HCT116 (cell line): ENCODE results near the gene KRTAP4-3. TPM values are rescaled to one million over a fixed set of nuclear protein-coding genes. Genes with fewer than 3 reads are reported as not detected.

ENCODE experiments used
- ATAC-seq: fragments of 200-7000 bp; cut with Tn5 transposase; 2 replicates; pipeline ENCODE4 v1.9.1; 2020; ENCODE audit warnings: mild to moderate bottlenecking, moderate library complexity
- BruUV-seq: library from RNA; stranded (reverse); fragments of 400-500 nt; replicated peaks from 2 replicates; lab custom pipeline; 2021; lab: Mats Ljungman, UMichigan
- CTCF ChIA-PET: fragments of 300-600 bp; sonication (Branson Sonifier 250); formaldehyde crosslinking; loops from one replicate; lab custom pipeline; 2021; ENCODE audit warnings: antibody characterized with exemption; lab: Charles Lee
- POLR2A ChIA-PET: fragments of 300-600, 350-600 bp; sonication (Branson Sonifier 250); formaldehyde crosslinking; loops from one replicate; lab custom pipeline; 2021; ENCODE audit warnings: antibody characterized with exemption; lab: Charles Lee
- RAD21 ChIA-PET, 2 experiments: fragments of 300-600 bp; sonication (Branson Sonifier 250); formaldehyde crosslinking; loops; one replicate each; lab custom pipeline; 2023; ENCODE audit warnings: low total read pairs in 2 of 2; ENCODE audit not compliant: uncharacterized antibody in 2 of 2, unreplicated experiment in 2 of 2, low non-redundant PET in 1 of 2; lab: Charles Lee
- DNase-seq: peaks from one replicate; pipeline ENCODE4 v3.0.0-alpha.2; 2010; ENCODE audit warnings: low read depth, low spot score
- H2AFZ ChIP-seq: fragments of 200-600 bp; shearing (Covaris generic), sonication (generic); 2 replicates; pipeline ENCODE4 v1.6.1; 2017; ENCODE audit warnings: low read depth, mixed run types, mixed read lengths, antibody characterized with exemption, low read length; ENCODE audit not compliant: poor library complexity, severe bottlenecking
- H3K27ac ChIP-seq: 2 replicates; pipeline ENCODE4 v1.5.1; 2012; ENCODE audit warnings: low read depth, low read length
- H3K27me3 ChIP-seq: fragments of 200-600 bp; sonication (generic); 2 replicates; pipeline ENCODE4 v1.6.1; 2016; ENCODE audit warnings: mixed run types, low read length, mixed read lengths; ENCODE audit not compliant: insufficient read depth
- H3K36me3 ChIP-seq, 2 experiments: fragments of 200-500 bp in 1 of 2; fragments of 200-600 bp in 1 of 2; sonication (Bioruptor generic) in 1 of 2; sonication (generic) in 1 of 2; 2 replicates each; pipeline versions ENCODE4 v1.5.1 to v1.6.1; 2014 to 2016; ENCODE audit warnings: low read length in 2 of 2, inconsistent platforms in 1 of 2, mixed read lengths in 1 of 2, mixed run types in 1 of 2; ENCODE audit not compliant: insufficient read depth in 2 of 2, control insufficient read depth in 1 of 2
- H3K4me1 ChIP-seq, 2 experiments: fragments of 200-600 bp in 1 of 2; sonication (generic) in 1 of 2; 2 replicates each; pipeline versions ENCODE4 v1.5.1 to v1.6.1; 2012 to 2017; ENCODE audit warnings: low read length in 2 of 2, inconsistent platforms in 1 of 2, mild to moderate bottlenecking in 1 of 2, mixed read lengths in 1 of 2, mixed run types in 1 of 2, moderate library complexity in 1 of 2; ENCODE audit not compliant: insufficient read depth in 2 of 2, control insufficient read depth in 1 of 2
- H3K4me2 ChIP-seq: fragments of 200-600 bp; sonication (generic); 2 replicates; pipeline ENCODE4 v1.6.1; 2017; ENCODE audit warnings: mixed run types, low read length, mixed read lengths
- H3K4me3 ChIP-seq, 2 experiments: fragments of 200-600 bp in 1 of 2; sonication (generic) in 1 of 2; replicated peaks in 1 of 2; 2 replicates each; pipeline ENCODE4 v1.5.1; 2011 to 2016; ENCODE audit warnings: low read length in 2 of 2, control low read depth in 1 of 2, low read depth in 1 of 2, mild to moderate bottlenecking in 1 of 2, mixed read lengths in 1 of 2, mixed run types in 1 of 2
- H3K79me2 ChIP-seq: fragments of 200-600 bp; sonication (generic); 2 replicates; pipeline ENCODE4 v1.6.1; 2017; ENCODE audit warnings: mild to moderate bottlenecking, mixed run types, low read length, moderate library complexity, mixed read lengths; ENCODE audit not compliant: insufficient read depth
- H3K9ac ChIP-seq: fragments of 200-600 bp; sonication (generic); 2 replicates; pipeline ENCODE4 v1.6.1; 2016; ENCODE audit warnings: low read length, mixed read lengths
- H3K9me2 ChIP-seq: fragments of 200-600 bp; sonication (generic), shearing (Covaris generic); 2 replicates; pipeline ENCODE4 v1.6.1; 2017; ENCODE audit warnings: mixed run types, mild to moderate bottlenecking, moderate library complexity; ENCODE audit not compliant: insufficient read depth
- H3K9me3 ChIP-seq, 2 experiments: fragments of 200-500 bp in 1 of 2; fragments of 200-600 bp in 1 of 2; sonication (Bioruptor generic) in 1 of 2; sonication (generic) in 1 of 2; 2 replicates each; pipeline ENCODE4 v1.6.1; 2014 to 2017; ENCODE audit warnings: low read length in 2 of 2, mixed read lengths in 2 of 2, inconsistent platforms in 1 of 2, low read depth in 1 of 2, mild to moderate bottlenecking in 1 of 2, mixed run types in 1 of 2, moderate library complexity in 1 of 2; ENCODE audit not compliant: control insufficient read depth in 1 of 2, insufficient read depth in 1 of 2
- H4K20me1 ChIP-seq: fragments of 200-600 bp; sonication (generic), shearing (Covaris generic); 2 replicates; pipeline ENCODE4 v1.6.1; 2017; ENCODE audit warnings: mixed run types, mild to moderate bottlenecking, moderate library complexity; ENCODE audit not compliant: insufficient read depth
- ATF3 ChIP-seq: IDR thresholded peaks from 2 replicates; pipeline ENCODE4 v1.6.1; 2012
- CBX3 ChIP-seq: IDR thresholded peaks from 2 replicates; pipeline ENCODE4 v1.6.1; 2012; ENCODE audit warnings: low read depth
- CEBPB ChIP-seq: IDR thresholded peaks from 2 replicates; pipeline ENCODE4 v1.6.1; 2012; ENCODE audit warnings: low read depth
- EGR1 ChIP-seq: IDR thresholded peaks from 2 replicates; pipeline ENCODE4 v1.6.1; 2012; ENCODE audit warnings: low read depth
- ELF1 ChIP-seq: IDR thresholded peaks from 2 replicates; pipeline ENCODE4 v1.6.1; 2012; ENCODE audit warnings: low read depth, borderline replicate concordance
- EZH2 ChIP-seq: fragments of 200-600 bp; sonication (generic); IDR thresholded peaks from 2 replicates; pipeline ENCODE4 v1.6.1; 2017; ENCODE audit warnings: antibody characterized with exemption, mixed run types
- EZH2phosphoT487 ChIP-seq: fragments of 200-600 bp; IDR thresholded peaks from 2 replicates; pipeline ENCODE4 v1.6.1; 2018; ENCODE audit warnings: antibody characterized with exemption, borderline replicate concordance
- FOSL1 ChIP-seq: IDR thresholded peaks from 2 replicates; pipeline ENCODE4 v1.6.1; 2012; ENCODE audit warnings: low read depth
- JUND ChIP-seq: IDR thresholded peaks from 2 replicates; pipeline ENCODE4 v1.6.1; 2012
- SIN3A ChIP-seq: IDR thresholded peaks from 2 replicates; pipeline ENCODE4 v1.6.1; 2012; ENCODE audit warnings: low read depth
- SP1 ChIP-seq: IDR thresholded peaks from 2 replicates; pipeline ENCODE4 v1.6.1; 2012; ENCODE audit warnings: low read depth
- SRF ChIP-seq: IDR thresholded peaks from 2 replicates; pipeline ENCODE4 v1.6.1; 2012; ENCODE audit warnings: low read depth
- TCF7L2 ChIP-seq: IDR thresholded peaks from 2 replicates; pipeline ENCODE4 v1.7.0; 2011; ENCODE audit warnings: borderline replicate concordance, inconsistent platforms; ENCODE audit not compliant: insufficient read depth, insufficient read length; ENCODE audit errors: extremely low read depth
- YY1 ChIP-seq: IDR thresholded peaks from 2 replicates; pipeline ENCODE4 v1.6.1; 2011; ENCODE audit warnings: low read length, low read depth, moderate library complexity, mild to moderate bottlenecking; ENCODE audit not compliant: insufficient replicate concordance; ENCODE audit errors: extremely low read depth
- ZFX ChIP-seq: fragments of 450-650 bp; IDR thresholded peaks from 2 replicates; pipeline ENCODE4 v1.6.1; 2017
- ZNF274 ChIP-seq: fragments of 200-500 bp; sonication (Bioruptor generic); IDR thresholded peaks from 2 replicates; pipeline ENCODE4 v1.6.1; 2014; ENCODE audit warnings: mild to moderate bottlenecking, low read depth, low read length, inconsistent platforms
- intact Hi-C: fragments of 100-400 bp; cut with micrococcal nuclease; formaldehyde crosslinking; loops from 2 replicates; pipeline ENCODE4 v1.10.0; 2022
- total RNA-seq: library from RNA; stranded (reverse); gene quantifications from one replicate; pipeline ENCODE4 v1.2.1, GENCODE V29; 2021; ENCODE audit not compliant: unreplicated experiment
- TF ChIP-seq, protein P1 (sequence below): IDR thresholded peaks from 2 replicates; pipeline ENCODE4 v1.6.1; 2012; ENCODE audit warnings: low read depth
- TF ChIP-seq, protein P2 (sequence below), 3 experiments: fragments of 200-600 bp in 1 of 3; sonication (generic) in 1 of 3; IDR thresholded peaks in 2 of 3; conservative IDR thresholded peaks in 1 of 3; 2 replicates each; pipeline ENCODE4 v1.5.1; 2012 to 2017; ENCODE audit warnings: low read depth in 2 of 3, low read length in 2 of 3, antibody characterized with exemption in 1 of 3, borderline replicate concordance in 1 of 3, control low read depth in 1 of 3, mild to moderate bottlenecking in 1 of 3, mixed read lengths in 1 of 3, mixed run types in 1 of 3, moderate library complexity in 1 of 3; ENCODE audit not compliant: insufficient read depth in 1 of 3
- TF ChIP-seq, protein P3 (sequence below): IDR thresholded peaks from 2 replicates; pipeline ENCODE4 v1.6.1; 2012
- TF ChIP-seq, protein P4 (sequence below): IDR thresholded peaks from 2 replicates; pipeline ENCODE4 v1.6.1; 2011; ENCODE audit warnings: mild to moderate bottlenecking, low read length, moderate library complexity; ENCODE audit not compliant: insufficient replicate concordance; ENCODE audit errors: extremely low read depth

The KRTAP4-3 gene
- total RNA-seq, 1 experiment from 2014 or later, result not detected

DNA sequence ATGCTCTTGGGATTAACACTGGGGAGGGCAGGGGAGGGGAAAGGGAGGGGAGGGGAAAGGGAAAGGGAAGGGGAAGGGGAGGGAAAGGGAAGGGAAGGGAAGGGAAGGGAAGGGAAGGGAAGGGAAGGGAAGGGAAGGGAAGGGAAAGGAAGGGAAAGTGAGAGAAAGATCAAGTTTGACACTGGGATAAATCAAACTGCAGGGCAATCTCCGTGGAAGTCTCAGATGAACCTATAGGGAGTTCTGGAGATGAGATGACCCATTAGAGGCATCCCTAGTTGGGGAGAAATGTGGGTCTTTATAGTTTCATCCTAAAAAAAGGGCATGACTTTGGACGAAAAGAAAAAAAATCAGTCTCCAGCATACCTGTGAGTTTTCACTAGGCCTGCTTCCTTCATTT, 46.3 kb downstream of the KRTAP4-3 start:
- ChIA-PET RAD21 (no interaction called here), POLR2A (no interaction called here)
- H3K9ac ChIP-seq, result no peak overlapping the region
- no peak overlapping the region for H3K4me3 ChIP-seq
- no peaks in the 10 kb centered on the region for H3K36me3 ChIP-seq
- DNase-seq, result no peak
- no peaks in the 10 kb centered on the region for H3K27me3 ChIP-seq
- no TSS peak for BruUV-seq
- H3K27ac ChIP-seq, result no peak overlapping the region
- no peaks in the 10 kb centered on the region for H4K20me1 ChIP-seq
- peaks cover 0 to 34% of the 10 kb centered on the region in 2 experiments; a peak in 2 of 4 replicates for H3K4me1 ChIP-seq
- H3K79me2 ChIP-seq, result no peaks in the 10 kb centered on the region
- no peak overlapping the region for H3K4me2 ChIP-seq
- peaks cover 0 to 14% of the 10 kb centered on the region in 2 experiments; a peak in 1 of 4 replicates for H3K9me3 ChIP-seq
- no peaks in the 10 kb centered on the region for H3K9me2 ChIP-seq
- TF ChIP-seq FOSL1 (no peak), ZNF274 (no peak), SIN3A (no peak), CBX3 (no peak), EZH2phosphoT487 (no peak), ZFX (no peak), EGR1 (no peak), SP1 (no peak), EZH2 (no peak), SRF (no peak), ELF1 (no peak), CEBPB (no peak), TCF7L2 (no peak), ATF3 (no peak), YY1 (no peak), JUND (no peak)
- TF ChIP-seq, protein P1, sequence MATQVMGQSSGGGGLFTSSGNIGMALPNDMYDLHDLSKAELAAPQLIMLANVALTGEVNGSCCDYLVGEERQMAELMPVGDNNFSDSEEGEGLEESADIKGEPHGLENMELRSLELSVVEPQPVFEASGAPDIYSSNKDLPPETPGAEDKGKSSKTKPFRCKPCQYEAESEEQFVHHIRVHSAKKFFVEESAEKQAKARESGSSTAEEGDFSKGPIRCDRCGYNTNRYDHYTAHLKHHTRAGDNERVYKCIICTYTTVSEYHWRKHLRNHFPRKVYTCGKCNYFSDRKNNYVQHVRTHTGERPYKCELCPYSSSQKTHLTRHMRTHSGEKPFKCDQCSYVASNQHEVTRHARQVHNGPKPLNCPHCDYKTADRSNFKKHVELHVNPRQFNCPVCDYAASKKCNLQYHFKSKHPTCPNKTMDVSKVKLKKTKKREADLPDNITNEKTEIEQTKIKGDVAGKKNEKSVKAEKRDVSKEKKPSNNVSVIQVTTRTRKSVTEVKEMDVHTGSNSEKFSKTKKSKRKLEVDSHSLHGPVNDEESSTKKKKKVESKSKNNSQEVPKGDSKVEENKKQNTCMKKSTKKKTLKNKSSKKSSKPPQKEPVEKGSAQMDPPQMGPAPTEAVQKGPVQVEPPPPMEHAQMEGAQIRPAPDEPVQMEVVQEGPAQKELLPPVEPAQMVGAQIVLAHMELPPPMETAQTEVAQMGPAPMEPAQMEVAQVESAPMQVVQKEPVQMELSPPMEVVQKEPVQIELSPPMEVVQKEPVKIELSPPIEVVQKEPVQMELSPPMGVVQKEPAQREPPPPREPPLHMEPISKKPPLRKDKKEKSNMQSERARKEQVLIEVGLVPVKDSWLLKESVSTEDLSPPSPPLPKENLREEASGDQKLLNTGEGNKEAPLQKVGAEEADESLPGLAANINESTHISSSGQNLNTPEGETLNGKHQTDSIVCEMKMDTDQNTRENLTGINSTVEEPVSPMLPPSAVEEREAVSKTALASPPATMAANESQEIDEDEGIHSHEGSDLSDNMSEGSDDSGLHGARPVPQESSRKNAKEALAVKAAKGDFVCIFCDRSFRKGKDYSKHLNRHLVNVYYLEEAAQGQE, result no peak
- TF ChIP-seq, protein P2, sequence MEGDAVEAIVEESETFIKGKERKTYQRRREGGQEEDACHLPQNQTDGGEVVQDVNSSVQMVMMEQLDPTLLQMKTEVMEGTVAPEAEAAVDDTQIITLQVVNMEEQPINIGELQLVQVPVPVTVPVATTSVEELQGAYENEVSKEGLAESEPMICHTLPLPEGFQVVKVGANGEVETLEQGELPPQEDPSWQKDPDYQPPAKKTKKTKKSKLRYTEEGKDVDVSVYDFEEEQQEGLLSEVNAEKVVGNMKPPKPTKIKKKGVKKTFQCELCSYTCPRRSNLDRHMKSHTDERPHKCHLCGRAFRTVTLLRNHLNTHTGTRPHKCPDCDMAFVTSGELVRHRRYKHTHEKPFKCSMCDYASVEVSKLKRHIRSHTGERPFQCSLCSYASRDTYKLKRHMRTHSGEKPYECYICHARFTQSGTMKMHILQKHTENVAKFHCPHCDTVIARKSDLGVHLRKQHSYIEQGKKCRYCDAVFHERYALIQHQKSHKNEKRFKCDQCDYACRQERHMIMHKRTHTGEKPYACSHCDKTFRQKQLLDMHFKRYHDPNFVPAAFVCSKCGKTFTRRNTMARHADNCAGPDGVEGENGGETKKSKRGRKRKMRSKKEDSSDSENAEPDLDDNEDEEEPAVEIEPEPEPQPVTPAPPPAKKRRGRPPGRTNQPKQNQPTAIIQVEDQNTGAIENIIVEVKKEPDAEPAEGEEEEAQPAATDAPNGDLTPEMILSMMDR (IDR thresholded peaks at IDR 0.05 in 2 of 3, conservative IDR thresholded peaks at IDR 0.05 in 1 of 3; ENCODE audit: borderline replicate concordance in 1 of 3, insufficient read depth in 1 of 3, low read depth in 2 of 3, low read length in 2 of 3), result no peak
- TF ChIP-seq, protein P3, sequence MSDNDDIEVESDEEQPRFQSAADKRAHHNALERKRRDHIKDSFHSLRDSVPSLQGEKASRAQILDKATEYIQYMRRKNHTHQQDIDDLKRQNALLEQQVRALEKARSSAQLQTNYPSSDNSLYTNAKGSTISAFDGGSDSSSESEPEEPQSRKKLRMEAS, result no peak
- TF ChIP-seq, protein P4, sequence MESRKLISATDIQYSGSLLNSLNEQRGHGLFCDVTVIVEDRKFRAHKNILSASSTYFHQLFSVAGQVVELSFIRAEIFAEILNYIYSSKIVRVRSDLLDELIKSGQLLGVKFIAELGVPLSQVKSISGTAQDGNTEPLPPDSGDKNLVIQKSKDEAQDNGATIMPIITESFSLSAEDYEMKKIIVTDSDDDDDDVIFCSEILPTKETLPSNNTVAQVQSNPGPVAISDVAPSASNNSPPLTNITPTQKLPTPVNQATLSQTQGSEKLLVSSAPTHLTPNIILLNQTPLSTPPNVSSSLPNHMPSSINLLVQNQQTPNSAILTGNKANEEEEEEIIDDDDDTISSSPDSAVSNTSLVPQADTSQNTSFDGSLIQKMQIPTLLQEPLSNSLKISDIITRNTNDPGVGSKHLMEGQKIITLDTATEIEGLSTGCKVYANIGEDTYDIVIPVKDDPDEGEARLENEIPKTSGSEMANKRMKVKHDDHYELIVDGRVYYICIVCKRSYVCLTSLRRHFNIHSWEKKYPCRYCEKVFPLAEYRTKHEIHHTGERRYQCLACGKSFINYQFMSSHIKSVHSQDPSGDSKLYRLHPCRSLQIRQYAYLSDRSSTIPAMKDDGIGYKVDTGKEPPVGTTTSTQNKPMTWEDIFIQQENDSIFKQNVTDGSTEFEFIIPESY, result no peak
- TF ChIP-seq, all 23 proteins: peak for 0
- intact Hi-C loops, result no loop called here
- CTCF ChIA-PET, result no interaction called here
- no peak overlapping the region for H2AFZ ChIP-seq
- ATAC-seq, result no peak
